HG03159 (cell line): Measurements from ENCODE around the gene ZGLP1.

Source experiments
- ATAC-seq: cut with Tn5 transposase; IDR thresholded peaks from one replicate; pipeline ENCODE4 v1.9.1; 2021; ENCODE audit warnings: mild to moderate bottlenecking, moderate library complexity; ENCODE audit not compliant: unreplicated experiment

Gene ZGLP1

DNA sequence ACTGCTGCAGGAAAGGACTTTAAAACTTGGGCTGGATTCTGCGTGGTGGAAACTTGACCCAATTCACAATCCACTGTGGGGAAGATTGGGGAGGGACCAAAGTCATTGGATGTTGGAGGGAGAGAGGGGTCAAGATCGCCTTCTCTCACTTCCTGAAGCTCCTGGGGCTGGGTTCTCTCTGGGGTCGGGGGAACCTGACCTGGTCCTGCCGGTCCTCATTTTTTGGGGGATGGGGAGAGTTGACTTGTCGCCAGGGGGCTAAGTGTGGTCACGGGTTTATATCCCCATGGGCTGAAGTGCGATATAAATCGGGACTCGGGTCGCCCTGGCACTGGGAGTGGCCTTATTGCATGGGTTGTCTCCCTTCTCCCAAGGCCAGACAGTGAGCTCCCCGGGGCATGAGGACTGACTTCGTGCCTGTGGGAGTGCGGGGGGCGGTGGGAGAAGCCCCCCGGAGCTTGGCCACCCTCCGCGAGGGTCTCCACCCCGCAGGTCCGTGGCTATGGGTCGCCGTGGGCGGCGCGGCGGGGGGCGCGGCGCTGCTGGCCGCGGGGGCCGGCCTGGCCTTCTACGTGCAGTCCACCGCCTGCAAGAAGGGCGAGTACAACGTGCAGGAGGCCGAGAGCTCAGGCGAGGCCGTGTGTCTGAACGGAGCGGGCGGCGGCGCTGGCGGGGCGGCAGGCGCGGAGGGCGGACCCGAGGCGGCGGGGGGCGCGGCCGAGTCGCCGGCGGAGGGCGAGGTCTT lies 13.6 kb downstream of the ZGLP1 start:
- ATAC-seq, result no peak

DNA sequence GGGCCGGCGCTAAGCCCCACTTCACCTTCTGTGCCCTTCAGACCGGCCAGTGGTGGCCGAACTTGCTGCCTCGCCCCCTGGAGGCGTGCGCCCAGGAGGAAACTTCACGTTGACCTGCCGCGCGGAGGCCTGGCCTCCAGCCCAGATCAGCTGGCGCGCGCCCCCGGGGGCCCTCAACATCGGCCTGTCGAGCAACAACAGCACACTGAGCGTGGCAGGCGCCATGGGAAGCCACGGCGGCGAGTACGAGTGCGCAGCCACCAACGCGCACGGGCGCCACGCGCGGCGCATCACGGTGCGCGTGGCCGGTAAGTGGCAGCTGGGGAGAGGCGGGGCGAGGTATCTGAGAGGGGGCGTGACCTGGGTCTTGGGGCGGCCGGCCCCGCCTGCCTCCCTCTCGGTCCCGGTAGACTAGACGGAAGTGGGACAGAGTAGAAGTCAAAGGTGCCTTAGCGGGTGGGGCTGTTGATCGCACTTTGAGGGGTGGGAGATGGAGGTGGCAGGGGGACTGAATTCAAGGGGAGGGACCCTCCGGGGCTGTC lies 14.2 kb downstream of the ZGLP1 start:
- no peak for ATAC-seq

DNA sequence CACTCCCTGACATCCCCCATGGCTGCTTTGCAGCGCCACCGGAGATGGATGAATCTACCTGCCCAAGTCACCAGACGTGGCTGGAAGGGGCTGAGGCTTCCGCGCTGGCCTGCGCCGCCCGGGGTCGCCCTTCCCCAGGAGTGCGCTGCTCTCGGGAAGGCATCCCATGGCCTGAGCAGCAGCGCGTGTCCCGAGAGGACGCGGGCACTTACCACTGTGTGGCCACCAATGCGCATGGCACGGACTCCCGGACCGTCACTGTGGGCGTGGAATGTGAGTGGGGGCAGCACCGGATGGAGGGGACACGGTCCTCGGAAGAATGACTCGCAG lies 15.3 kb downstream of the ZGLP1 start:
- no peak for ATAC-seq

GRCh38 chr19:10293637-10294367 lies 15.8 kb downstream of the ZGLP1 start:
- ATAC-seq, result no peak

DNA sequence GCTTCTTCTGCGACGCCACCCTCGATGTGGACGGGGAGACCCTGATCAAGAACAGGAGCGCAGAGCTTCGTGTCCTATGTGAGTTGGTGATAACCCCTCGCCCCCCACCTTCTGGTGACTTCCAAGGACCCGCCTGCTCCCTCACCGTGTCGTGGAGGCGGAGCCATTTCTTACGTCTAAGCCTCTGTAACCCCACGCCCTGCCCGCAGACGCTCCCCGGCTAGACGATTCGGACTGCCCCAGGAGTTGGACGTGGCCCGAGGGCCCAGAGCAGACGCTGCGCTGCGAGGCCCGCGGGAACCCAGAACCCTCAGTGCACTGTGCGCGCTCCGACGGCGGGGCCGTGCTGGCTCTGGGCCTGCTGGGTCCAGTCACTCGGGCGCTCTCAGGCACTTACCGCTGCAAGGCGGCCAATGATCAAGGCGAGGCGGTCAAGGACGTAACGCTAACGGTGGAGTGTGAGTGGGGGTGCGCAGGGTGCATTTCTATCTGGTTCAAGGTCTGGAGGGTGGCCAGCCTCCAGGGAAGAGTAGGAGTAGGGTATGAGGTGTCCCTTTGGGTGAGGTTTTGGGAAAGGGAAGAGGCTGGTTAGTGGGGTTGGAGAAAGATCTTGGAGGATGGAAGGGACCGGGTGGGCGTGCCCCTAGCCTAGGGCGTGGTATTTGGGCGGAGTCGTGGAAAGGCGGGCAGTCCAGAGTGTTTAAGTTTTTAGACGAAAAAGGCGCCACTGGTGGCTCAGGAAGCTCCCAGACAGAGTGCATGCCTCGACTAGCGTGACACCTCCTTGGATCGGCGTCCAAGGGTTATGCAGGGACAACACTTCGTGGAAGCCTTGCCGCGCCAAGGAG lies 16.6 kb downstream of the ZGLP1 start:
- ATAC-seq, result no peak

DNA sequence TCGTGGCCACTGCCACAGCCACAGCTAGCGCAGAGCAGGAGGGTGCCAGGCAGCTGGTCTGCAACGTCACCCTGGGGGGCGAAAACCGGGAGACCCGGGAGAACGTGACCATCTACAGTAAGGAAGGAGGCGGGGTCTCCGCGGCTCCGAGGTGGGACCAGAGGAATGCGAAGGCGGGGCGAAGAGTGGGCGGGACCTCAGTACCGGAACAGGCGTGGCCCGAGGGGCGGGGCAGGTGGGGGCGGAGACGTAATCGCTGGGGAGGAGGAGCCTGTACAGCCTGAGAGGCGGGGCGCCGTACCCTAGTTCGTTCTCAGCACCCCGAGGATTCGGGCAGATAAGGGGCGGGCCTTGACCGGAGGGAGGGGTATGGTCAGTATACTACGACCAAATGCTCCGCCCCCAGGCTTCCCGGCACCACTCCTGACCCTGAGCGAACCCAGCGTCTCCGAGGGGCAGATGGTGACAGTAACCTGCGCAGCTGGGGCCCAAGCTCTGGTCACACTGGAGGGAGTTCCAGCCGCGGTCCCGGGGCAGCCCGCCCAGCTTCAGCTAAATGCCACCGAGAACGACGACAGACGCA lies 17.3 kb downstream of the ZGLP1 start:
- ATAC-seq, result peak; percentile 45

- no peak for ATAC-seq
These were observed 17.9 kb downstream of the ZGLP1 start for GRCh38 chr19:10291554-10292205.

- no peak for ATAC-seq
These were observed 18.6 kb downstream of the ZGLP1 start for GRCh38 chr19:10290876-10291553.

GRCh38 chr19:10290357-10290875 lies 19.2 kb downstream of the ZGLP1 start:
- no peak for ATAC-seq

DNA sequence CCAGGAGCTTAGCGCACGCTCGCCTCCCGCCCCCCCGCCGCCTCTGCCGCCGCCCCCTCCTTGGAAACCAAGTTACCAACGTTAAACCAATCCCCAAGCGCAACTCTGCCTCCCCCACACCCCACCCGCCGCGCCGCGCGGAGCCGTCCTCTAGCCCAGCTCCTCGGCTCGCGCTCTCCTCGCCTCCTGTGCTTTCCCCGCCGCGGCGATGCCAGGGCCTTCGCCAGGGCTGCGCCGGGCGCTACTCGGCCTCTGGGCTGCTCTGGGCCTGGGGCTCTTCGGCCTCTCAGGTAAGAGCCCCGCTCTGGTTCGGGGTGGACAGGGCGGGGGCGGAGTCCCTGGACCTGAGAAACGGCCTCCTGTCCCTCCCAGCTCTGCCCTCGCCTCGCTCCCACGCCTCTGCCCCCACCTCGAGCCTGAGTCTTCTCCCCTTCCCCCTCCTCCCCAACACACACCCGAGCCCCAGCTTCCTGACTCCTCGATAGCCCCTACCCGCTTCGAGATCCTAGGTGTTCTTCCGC lies 19.7 kb downstream of the ZGLP1 start, which contains the start of gene ICAM5:
Gene ICAM5 (plus strand): TSS at position 117 of the 521 bp plus-strand sequence. CDS start 92 bp downstream, at position 209.
- no peak for ATAC-seq

- no peak for ATAC-seq
These were observed 20.3 kb downstream of the ZGLP1 start for GRCh38 chr19:10289167-10289835.

GRCh38 chr19:10288662-10289166 lies 20.9 kb downstream of the ZGLP1 start:
- ATAC-seq, result no peak

DNA sequence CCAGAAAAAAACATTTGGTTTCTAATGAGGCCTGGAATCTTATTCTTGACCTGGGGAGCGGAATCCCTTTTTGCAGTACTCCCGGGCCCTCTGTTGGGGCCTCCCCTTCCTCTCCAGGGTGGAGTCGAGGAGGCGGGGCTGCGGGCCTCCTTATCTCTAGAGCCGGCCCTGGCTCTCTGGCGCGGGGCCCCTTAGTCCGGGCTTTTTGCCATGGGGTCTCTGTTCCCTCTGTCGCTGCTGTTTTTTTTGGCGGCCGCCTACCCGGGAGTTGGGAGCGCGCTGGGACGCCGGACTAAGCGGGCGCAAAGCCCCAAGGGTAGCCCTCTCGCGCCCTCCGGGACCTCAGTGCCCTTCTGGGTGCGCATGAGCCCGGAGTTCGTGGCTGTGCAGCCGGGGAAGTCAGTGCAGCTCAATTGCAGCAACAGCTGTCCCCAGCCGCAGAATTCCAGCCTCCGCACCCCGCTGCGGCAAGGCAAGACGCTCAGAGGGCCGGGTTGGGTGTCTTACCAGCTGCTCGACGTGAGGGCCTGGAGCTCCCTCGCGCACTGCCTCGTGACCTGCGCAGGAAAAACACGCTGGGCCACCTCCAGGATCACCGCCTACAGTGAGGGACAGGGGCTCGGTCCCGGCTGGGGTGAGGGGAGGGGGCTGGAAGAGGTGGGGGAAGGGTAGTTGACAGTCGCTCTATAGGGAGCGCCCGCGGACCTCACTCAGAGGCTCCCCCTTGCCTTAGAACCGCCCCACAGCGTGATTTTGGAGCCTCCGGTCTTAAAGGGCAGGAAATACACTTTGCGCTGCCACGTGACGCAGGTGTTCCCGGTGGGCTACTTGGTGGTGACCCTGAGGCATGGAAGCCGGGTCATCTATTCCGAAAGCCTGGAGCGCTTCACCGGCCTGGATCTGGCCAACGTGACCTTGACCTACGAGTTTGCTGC lies 22.5 kb downstream of the ZGLP1 start, which contains the start of gene ICAM4:
Gene ICAM4 (plus strand): TSS at position 153 of the 935 bp plus-strand sequence. CDS start 58 bp downstream, at position 211.
- ATAC-seq, result no peak

DNA sequence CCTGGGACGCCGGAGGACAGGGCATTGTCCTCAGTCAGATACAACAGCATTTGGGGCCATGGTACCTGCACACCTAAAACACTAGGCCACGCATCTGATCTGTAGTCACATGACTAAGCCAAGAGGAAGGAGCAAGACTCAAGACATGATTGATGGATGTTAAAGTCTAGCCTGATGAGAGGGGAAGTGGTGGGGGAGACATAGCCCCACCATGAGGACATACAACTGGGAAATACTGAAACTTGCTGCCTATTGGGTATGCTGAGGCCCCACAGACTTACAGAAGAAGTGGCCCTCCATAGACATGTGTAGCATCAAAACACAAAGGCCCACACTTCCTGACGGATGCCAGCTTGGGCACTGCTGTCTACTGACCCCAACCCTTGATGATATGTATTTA lies 24.2 kb downstream of the ZGLP1 start:
- ATAC-seq, result no peak

- ATAC-seq, result no peak
These were observed 24.7 kb downstream of the ZGLP1 start for GRCh38 chr19:10284960-10285278.

DNA sequence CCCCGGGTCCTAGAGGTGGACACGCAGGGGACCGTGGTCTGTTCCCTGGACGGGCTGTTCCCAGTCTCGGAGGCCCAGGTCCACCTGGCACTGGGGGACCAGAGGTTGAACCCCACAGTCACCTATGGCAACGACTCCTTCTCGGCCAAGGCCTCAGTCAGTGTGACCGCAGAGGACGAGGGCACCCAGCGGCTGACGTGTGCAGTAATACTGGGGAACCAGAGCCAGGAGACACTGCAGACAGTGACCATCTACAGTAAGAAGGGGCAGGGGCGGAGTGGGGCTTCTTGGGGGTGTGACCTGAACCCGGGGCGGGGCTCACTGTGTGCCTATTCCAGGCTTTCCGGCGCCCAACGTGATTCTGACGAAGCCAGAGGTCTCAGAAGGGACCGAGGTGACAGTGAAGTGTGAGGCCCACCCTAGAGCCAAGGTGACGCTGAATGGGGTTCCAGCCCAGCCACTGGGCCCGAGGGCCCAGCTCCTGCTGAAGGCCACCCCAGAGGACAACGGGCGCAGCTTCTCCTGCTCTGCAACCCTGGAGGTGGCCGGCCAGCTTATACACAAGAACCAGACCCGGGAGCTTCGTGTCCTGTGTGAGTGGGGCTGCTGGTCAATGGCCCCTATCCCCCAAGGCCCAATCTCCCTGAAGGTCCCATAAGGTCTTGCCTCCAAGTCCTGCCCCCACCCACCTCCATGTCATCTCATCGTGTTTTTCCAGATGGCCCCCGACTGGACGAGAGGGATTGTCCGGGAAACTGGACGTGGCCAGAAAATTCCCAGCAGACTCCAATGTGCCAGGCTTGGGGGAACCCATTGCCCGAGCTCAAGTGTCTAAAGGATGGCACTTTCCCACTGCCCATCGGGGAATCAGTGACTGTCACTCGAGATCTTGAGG lies 25.3 kb downstream of the ZGLP1 start:
- no peak for ATAC-seq
